GM18907 (cell line): ENCODE results near the gene NQO2.

Experiments used
- ATAC-seq: cut with Tn5 transposase; IDR thresholded peaks from one replicate; pipeline ENCODE4 v1.9.1; 2021; ENCODE audit warnings: mild to moderate bottlenecking, moderate library complexity; ENCODE audit not compliant: unreplicated experiment

The NQO2 gene

GRCh38 chr6:2999618-3000557, at the start of gene NQO2:
TSS of gene NQO2 (plus strand) at chr6:2999894. CDS start at chr6:3006553, 6,659 bp downstream.
- ATAC-seq = peak; percentile 67

GRCh38 chr6:2950713-2951112, 49.0 kb upstream of the NQO2 start:
- ATAC-seq = no peak

- ATAC-seq = no peak
These were observed 48.0 kb upstream of the NQO2 start for GRCh38 chr6:2951728-2952127.

GRCh38 chr6:2952557-2953095, 47.1 kb upstream of the NQO2 start:
- ATAC-seq = peak; percentile 73

GRCh38 chr6:2953098-2953497, 46.6 kb upstream of the NQO2 start:
- ATAC-seq = no peak

- no peak for ATAC-seq
These were observed 42.6 kb upstream of the NQO2 start for GRCh38 chr6:2956930-2957685.

- ATAC-seq = no peak
These were observed 41.9 kb upstream of the NQO2 start for GRCh38 chr6:2957696-2958330.

GRCh38 chr6:2958331-2958711, 41.4 kb upstream of the NQO2 start:
- ATAC-seq = no peak

- ATAC-seq = no peak
These were observed 40.9 kb upstream of the NQO2 start for GRCh38 chr6:2958776-2959175.

GRCh38 chr6:2959909-2960719, 39.6 kb upstream of the NQO2 start:
- ATAC-seq = no peak

- ATAC-seq = no peak
These were observed 38.8 kb upstream of the NQO2 start for GRCh38 chr6:2960935-2961334.

- ATAC-seq = no peak
These were observed 38.2 kb upstream of the NQO2 start for GRCh38 chr6:2961506-2961905.

GRCh38 chr6:2962004-2962403, 37.7 kb upstream of the NQO2 start:
- ATAC-seq = no peak

- no peak for ATAC-seq
These were observed 37.1 kb upstream of the NQO2 start for GRCh38 chr6:2962636-2963035.

GRCh38 chr6:2963756-2964155, 35.9 kb upstream of the NQO2 start:
- no peak for ATAC-seq

GRCh38 chr6:2964793-2965505, 34.7 kb upstream of the NQO2 start:
- no peak for ATAC-seq

GRCh38 chr6:2966347-2966746, 33.3 kb upstream of the NQO2 start:
- no peak for ATAC-seq

- no peak for ATAC-seq
These were observed 31.8 kb upstream of the NQO2 start for GRCh38 chr6:2967936-2968335.

- ATAC-seq = no peak
These were observed 31.0 kb upstream of the NQO2 start for GRCh38 chr6:2968600-2969135.

GRCh38 chr6:2969549-2969948, 30.1 kb upstream of the NQO2 start:
- no peak for ATAC-seq
